Heart left ventricle (tissue), 16 donors: ENCODE results near the gene RNF123. TPM values are rescaled to one million over a fixed set of nuclear protein-coding genes. Genes with fewer than 3 reads are reported as not detected.
A peak's percentile ranks its signal among the peaks of the same experiment; 100 is the strongest.

Experiments
- ATAC-seq, 4 donors: fragments of 200-7000 bp; cut with Tn5 transposase; one replicate each; pipeline ENCODE4 v1.9.1; 2020 to 2022; ENCODE audit warnings: moderate library complexity in 4 of 4, mild to moderate bottlenecking in 3 of 4, moderate number of reproducible peaks in 1 of 4
- DNase-seq, 5 donors: peaks; one replicate each; pipeline ENCODE4 v3.0.0-alpha.2; 2020
- H3K27ac ChIP-seq, 12 donors: fragments of 200-600 bp; sonication (generic) in 4 of 12; one replicate each; pipeline versions ENCODE4 v1.5.0 to v1.8.0; 2016 to 2022; ENCODE audit warnings: mild to moderate bottlenecking in 2 of 12
- H3K27me3 ChIP-seq, 9 donors: fragments of 200-600 bp; sonication (generic) in 2 of 9; one replicate each; pipeline versions ENCODE4 v1.5.1 to v1.8.0; 2016 to 2022; ENCODE audit warnings: mild to moderate bottlenecking in 3 of 9
- H3K36me3 ChIP-seq, 9 donors: fragments of 200-600 bp; sonication (generic) in 2 of 9; one replicate each; pipeline versions ENCODE4 v1.5.0 to v1.8.0; 2018 to 2022; ENCODE audit warnings: mild to moderate bottlenecking in 2 of 9
- H3K4me1 ChIP-seq, 12 donors: fragments of 200-600 bp; sonication (generic) in 4 of 12; one replicate each; pipeline versions ENCODE4 v1.5.0 to v1.8.0; 2016 to 2022; ENCODE audit warnings: mild to moderate bottlenecking in 3 of 12
- H3K4me3 ChIP-seq, 12 donors: fragments of 200-600 bp; sonication (generic) in 4 of 12; one replicate each; pipeline versions ENCODE4 v1.5.0 to v1.8.0; 2017 to 2022; ENCODE audit warnings: mild to moderate bottlenecking in 9 of 12, moderate library complexity in 4 of 12
- H3K9me3 ChIP-seq, 12 donors: fragments of 200-600 bp; sonication (generic) in 4 of 12; one replicate each; pipeline versions ENCODE4 v1.5.0 to v1.8.0; 2016 to 2022; ENCODE audit warnings: mild to moderate bottlenecking in 1 of 12
- CTCF ChIP-seq, 12 donors: fragments of 200-600 bp; sonication (generic) in 4 of 12; IDR thresholded peaks; one replicate each; pipeline versions ENCODE4 v1.5.0 to v1.8.0; 2018 to 2022; ENCODE audit warnings: antibody characterized with exemption in 12 of 12, mild to moderate bottlenecking in 5 of 12
- POLR2A ChIP-seq, 2 donors: fragments of 450-650 bp; IDR thresholded peaks; one replicate each; pipeline ENCODE4 v1.6.1; 2017; ENCODE audit warnings: antibody characterized with exemption in 2 of 2, mild to moderate bottlenecking in 2 of 2, moderate library complexity in 2 of 2
- WGBS, 4 donors: extraction: QIAGEN DNeasy Blood & Tissue Kit in 2 of 4; methylation state at CpG; one replicate each; pipeline versions ENCODE4 v1.1.5 to v1.1.7; 2013 to 2018; 5-methylcytosine and 5-hydroxymethylcytosine counted together
- intact Hi-C, 10 donors: fragments of 100-400 bp; cut with DNase I; formaldehyde crosslinking; loops; one replicate each; pipeline versions ENCODE4 v1.11.1 to v1.14.2; 2022
- polyA plus RNA-seq, 2 donors: library from polyadenylated mRNA; stranded (reverse); fragments of 200-250 nt; gene quantifications; one replicate each; pipeline ENCODE4 v1.2.3, GENCODE V29; 2013
- total RNA-seq, 9 donors: library from RNA; depleted of rRNA in 2 of 9; stranded (reverse); fragments of >200 nt in 2 of 9; fragmentation: NEBNext Ultra II Directional in 3 of 9; extraction: Animal tissue kit (Norgen Biotek cat#: 25700) in 3 of 9; gene quantifications; one replicate each; pipeline versions ENCODE4 v1.1.0 to v1.2.4, GENCODE V29; 2016 to 2023
- donor health status: ischemic (EF 13 %, LVEDD 7.1; RV severe dilation, severe dysfunction).
- donor health status: healthy with polysubstance abuse.
- donor health status: DM: no; HTN: yes; CAD: no.
- donor health status: DM: no; HTN: no; CAD: no.
- donor health status: ischemic (EF 25% LVEDD 6.9; RV normal size, moderate dysfunction).
- donor health status: ischemic (EF 25% LVEDD 5.7; RV mildly dilated, moderate dysfunction).
- donor health status: healthy.
- donor health status: DM: yes; HTN: yes; CAD: no.
- donor health status: ischemic (EF 35%, LVEDD 5.7; RV mildly dilated, moderate dysfunction).
- donor health status: nonischemic (EF 11% LVEDD 7.7; RV severe dilation, severe dysfunction).
- donor health status: DM: yes; HTN: yes; CAD: no.
- donor health status: PGD.
- donor health status: ischemic (EF 29% LVEDD 5.4; RV normal size, mild dysfunction).
- donor health status: nonischemic (EF 23%, LVEDD 6.1; RV moderate dilation, normal function).

Gene RNF123
- total and polyA plus RNA-seq, 11 donors, result 27.7 to 61.4 (median 46.0) TPM

GRCh38 chr3:49714728-49715550 is 25.6 kb downstream of the RNF123 start:
- Histone ChIP-seq H3K27ac (no peak overlapping the region), H3K4me3 (no peak overlapping the region), H3K36me3 (peaks cover 0 to 56% (median 26%) of the 10 kb centered on the region in 9 donors), H3K4me1 (peaks cover 6 to 17% (median 12%) of the 10 kb centered on the region in 12 donors), H3K27me3 (no peaks in the 10 kb centered on the region), H3K9me3 (no peaks in the 10 kb centered on the region)
- no peak for ATAC-seq
- intact Hi-C loops, result loop anchor here in 2 of 10 donors (10.0 kb wide), 2 partner anchors 120 to 190 kb away; partner anchors contain the start of gene MST1R (in 1 of the 2)
- peak in 2 of 5 donors; percentile 14 to 52 for DNase-seq
- WGBS, 4 donors, result 84 to 93% (median 89%) methylated on average over 3 to 13 of the region's 13 CpGs
- TF ChIP-seq CTCF (IDR thresholded peaks at IDR 0.05), result no peak

GRCh38 chr3:49715611-49716121 is 26.3 kb downstream of the RNF123 start:
- H3K27ac ChIP-seq, result no peak overlapping the region
- peaks cover 6 to 23% (median 12%) of the 10 kb centered on the region in 12 donors for H3K4me1 ChIP-seq
- ATAC-seq, result no peak
- TF ChIP-seq CTCF (IDR thresholded peaks at IDR 0.05), result no peak
- no peak for TF ChIP-seq POLR2A (IDR thresholded peaks at IDR 0.05)
- H3K9me3 ChIP-seq, result no peaks in the 10 kb centered on the region
- peaks cover 0 to 56% (median 28%) of the 10 kb centered on the region in 9 donors for H3K36me3 ChIP-seq
- no peaks in the 10 kb centered on the region for H3K27me3 ChIP-seq
- 91 to 94% (median 93%) methylated on average over 6 to 13 of the region's 13 CpGs for WGBS, 4 donors
- DNase-seq, result peak in 2 of 5 donors; percentile 27 to 44
- intact Hi-C loops, result loop anchor here in 2 of 10 donors (10.0 kb wide), 2 partner anchors 119 to 189 kb away; partner anchors contain the start of gene MST1R (in 1 of the 2)
- no peak overlapping the region for H3K4me3 ChIP-seq

- no peaks in the 10 kb centered on the region for H3K27me3 ChIP-seq
- DNase-seq (peak in 2 of 5 donors; percentile 16 to 34), ATAC-seq (no peak)
- no peak for TF ChIP-seq POLR2A (IDR thresholded peaks at IDR 0.05)
- no peak for TF ChIP-seq CTCF (IDR thresholded peaks at IDR 0.05)
- no peak overlapping the region for H3K27ac ChIP-seq
- intact Hi-C loops, result loop anchor here in 2 of 10 donors (10.0 kb wide), 2 partner anchors 119 to 189 kb away; partner anchors contain the start of gene MST1R (in 1 of the 2)
- peaks cover 6 to 23% (median 12%) of the 10 kb centered on the region in 12 donors for H3K4me1 ChIP-seq
- H3K4me3 ChIP-seq, result no peak overlapping the region
- H3K36me3 ChIP-seq, result peaks cover under 1 to 59% (median 30%) of the 10 kb centered on the region in 9 donors
- WGBS, 4 donors, result 94 to 96% (median 95%) methylated on average over 3 to 7 of the region's 7 CpGs; no CpG with 5 or more reads in 1 of the 4 donors
- H3K9me3 ChIP-seq, result no peaks in the 10 kb centered on the region
Observed at GRCh38 chr3:49716169-49716568, 26.8 kb downstream of the RNF123 start.

GRCh38 chr3:49716691-49717210 is 27.4 kb downstream of the RNF123 start:
- Histone ChIP-seq H3K27ac (no peak overlapping the region), H3K4me1 (peaks cover 6 to 23% (median 12%) of the 10 kb centered on the region in 12 donors), H3K27me3 (no peaks in the 10 kb centered on the region), H3K4me3 (no peak overlapping the region), H3K36me3 (peaks cover 2 to 59% (median 33%) of the 10 kb centered on the region in 9 donors), H3K9me3 (no peaks in the 10 kb centered on the region)
- ATAC-seq (no peak), DNase-seq (peak in 2 of 5 donors; percentile 24 to 48)
- intact Hi-C loops, result loop anchor here in 2 of 10 donors (10.0 kb wide), 2 partner anchors 118 to 188 kb away; partner anchors contain the start of gene MST1R (in 1 of the 2)
- TF ChIP-seq CTCF (IDR thresholded peaks at IDR 0.05) (no peak), POLR2A (IDR thresholded peaks at IDR 0.05) (no peak)
- WGBS, 4 donors, result 90 to 97% (median 93%) methylated on average over 13 to 16 of the region's 16 CpGs
